HEK293T (cell line): ENCODE measurements around the gene AGAP9.
"Not testable (repeated sequence)": the region's sequence is repeated elsewhere in the genome, so short reads cannot be mapped to it uniquely, and the experiment has no call there.

ENCODE experiments used
- CTCF ChIA-PET: fragments of 350-600 bp; formaldehyde crosslinking; extraction: SDS; loops from one replicate; lab custom pipeline; 2021; ENCODE audit warnings: antibody characterized with exemption, inconsistent platforms; lab: Yijun Ruan, JAX
- POLR2A ChIA-PET: fragments of 350-600 bp; formaldehyde crosslinking; extraction: SDS; loops from one replicate; lab custom pipeline; 2020; ENCODE audit warnings: antibody characterized with exemption, inconsistent platforms; lab: Yijun Ruan, JAX
- DNase-seq: peaks from one replicate; pipeline ENCODE4 v3.0.0; 2012; ENCODE audit warnings: mixed read lengths; ENCODE audit errors: extremely low spot score

AGAP9 gene

GRCh38 chr10:47523475-47523874 is at the start of gene AGAP9:
Gene AGAP9, minus strand, starts transcription at chr10:47523638. Its CDS starts 112 bp downstream, at chr10:47523526.
- CTCF ChIA-PET, POLR2A ChIA-PET, DNase-seq: not testable (repeated sequence)

DNA sequence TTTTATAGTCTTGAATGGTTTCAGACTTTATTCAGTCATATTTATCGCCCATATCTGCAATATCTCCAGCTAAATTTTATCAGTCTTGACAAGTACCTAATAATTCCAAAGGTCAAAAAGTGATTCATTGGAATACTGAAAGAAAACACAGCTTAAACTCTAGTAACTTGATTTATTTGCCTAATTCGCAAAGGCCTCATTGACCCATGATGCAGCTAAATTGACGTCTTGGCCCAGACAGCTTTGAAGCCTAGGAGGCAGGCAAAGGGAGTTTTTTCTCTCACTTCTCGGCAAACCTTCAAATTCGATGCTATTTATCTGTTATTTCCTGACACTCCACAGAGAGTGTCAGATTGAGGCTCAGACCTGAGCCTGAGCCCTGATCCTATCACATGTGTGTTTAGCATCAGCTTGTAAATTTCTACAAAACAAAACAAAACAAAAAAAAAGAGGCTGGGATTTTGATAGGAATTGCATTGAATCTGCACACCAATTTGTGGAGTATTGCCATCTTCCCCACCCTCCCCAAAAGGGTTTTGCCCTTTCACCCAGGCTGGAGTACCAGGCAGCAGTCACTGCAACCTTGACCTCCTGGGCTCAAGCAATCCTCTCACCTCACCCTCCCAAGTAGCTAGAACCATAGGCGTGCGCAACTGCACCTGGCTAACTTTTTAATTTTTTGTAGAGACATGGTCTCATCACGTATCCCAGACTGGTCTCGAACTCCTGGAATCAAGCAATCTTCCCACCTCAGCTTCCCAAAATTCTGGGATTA is 47.9 kb upstream of the AGAP9 start:
- POLR2A ChIA-PET, CTCF ChIA-PET, DNase-seq: not testable (repeated sequence)

- POLR2A ChIA-PET, CTCF ChIA-PET, DNase-seq: not testable (repeated sequence)
Observed at GRCh38 chr10:47566757-47567156, 43.3 kb upstream of the AGAP9 start.

DNA sequence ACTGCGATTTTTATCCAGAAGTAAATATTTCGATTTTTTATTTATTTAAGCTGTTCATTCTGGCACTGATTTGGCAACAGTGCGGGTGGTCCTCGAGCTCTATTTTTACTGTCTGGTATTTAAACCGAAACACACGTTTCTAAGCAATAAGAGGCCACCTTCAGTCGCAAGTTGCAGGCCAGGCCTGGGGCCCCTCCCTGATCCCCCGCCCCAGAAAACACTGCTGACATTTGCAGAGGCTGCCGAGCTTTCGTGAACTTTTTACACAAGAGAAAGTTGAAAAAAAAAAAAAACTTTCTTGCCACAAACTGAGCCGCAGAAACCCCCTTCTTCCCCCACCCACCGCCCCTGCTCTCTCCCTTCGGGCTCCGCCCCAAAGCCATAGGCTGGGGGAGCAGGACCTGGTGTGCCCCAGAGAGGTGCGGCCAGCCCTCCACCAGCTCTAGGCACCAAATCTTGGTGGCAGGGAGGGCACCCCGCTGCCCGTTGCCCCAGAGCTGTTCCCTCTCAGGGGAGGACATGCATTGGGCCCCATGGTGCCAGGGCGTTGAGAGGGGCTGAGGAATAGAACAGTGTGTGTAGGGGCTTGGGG is 42.8 kb upstream of the AGAP9 start:
- POLR2A ChIA-PET, CTCF ChIA-PET, DNase-seq: not testable (repeated sequence)

- POLR2A ChIA-PET, CTCF ChIA-PET: not testable (repeated sequence)
Observed at GRCh38 chr10:47565517-47565920, 42.1 kb upstream of the AGAP9 start.

DNA sequence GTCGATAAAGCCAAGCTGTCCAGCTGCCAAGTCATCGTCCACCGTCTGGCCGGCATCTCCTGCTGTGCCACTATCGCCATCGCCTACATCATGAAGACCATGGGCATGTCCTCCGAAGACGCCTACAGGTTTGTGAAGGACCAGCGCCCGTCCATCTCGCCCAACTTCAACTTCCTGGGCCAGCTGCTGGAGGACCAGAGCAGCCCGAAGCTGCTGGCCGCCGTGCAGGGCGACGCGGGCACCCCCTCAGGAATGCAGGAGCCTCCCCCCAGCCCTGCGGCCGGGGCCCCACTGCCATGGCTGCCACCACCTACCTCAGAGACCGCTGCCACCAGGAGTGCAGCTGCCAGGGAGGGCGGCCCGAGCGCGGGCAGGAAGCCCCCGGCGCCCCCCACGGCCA is 41.5 kb upstream of the AGAP9 start:
- POLR2A ChIA-PET, CTCF ChIA-PET, DNase-seq: not testable (repeated sequence)

More at GRCh38 chr10:47565517-47565920, 42.1 kb upstream of the AGAP9 start:
- DNase-seq: not testable (repeated sequence)

DNA sequence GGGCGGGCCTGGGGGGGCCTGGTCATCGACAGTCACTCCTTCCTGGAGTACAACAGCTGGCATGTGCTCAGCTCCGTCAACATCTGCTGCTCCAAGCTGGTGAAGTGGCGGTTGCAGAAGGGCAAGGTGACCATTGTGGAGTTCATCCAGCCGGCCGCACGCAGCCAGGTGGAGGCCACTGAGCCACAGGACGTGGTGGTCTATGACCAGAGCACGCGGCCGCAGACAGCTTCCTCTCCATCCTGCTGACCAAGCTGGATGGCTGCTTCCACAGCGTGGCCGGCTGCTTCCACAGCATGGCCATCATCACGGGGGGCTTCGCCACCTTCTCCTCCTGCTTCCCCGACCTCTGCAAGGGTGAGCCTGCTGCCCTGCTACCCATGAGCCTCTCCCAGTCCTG is 40.9 kb upstream of the AGAP9 start:
- POLR2A ChIA-PET, CTCF ChIA-PET, DNase-seq: not testable (repeated sequence)

DNA sequence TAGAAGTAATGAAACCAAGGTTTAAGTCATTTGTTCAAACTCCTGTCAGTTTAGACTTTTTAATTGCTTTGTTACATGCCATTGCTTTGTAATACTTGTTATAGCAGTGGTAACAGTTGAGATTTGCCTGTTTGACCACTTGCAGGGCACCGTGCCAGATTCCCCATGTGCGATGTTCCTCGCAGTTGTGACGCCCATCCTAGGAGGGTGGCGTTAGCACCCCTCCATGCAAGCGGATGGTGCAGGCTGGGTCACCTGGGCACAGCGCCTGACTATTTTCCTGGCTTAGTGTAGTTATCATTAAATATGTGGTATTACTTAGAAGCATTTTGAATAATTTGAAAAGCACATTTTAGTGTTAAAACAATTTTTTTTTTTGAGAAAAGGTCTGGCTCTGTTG is 37.0 kb upstream of the AGAP9 start:
- POLR2A ChIA-PET, CTCF ChIA-PET, DNase-seq: not testable (repeated sequence)

- DNase-seq, POLR2A ChIA-PET, CTCF ChIA-PET: not testable (repeated sequence)
Observed at GRCh38 chr10:47559718-47560308, 36.4 kb upstream of the AGAP9 start.

GRCh38 chr10:47558109-47558508 is 34.7 kb upstream of the AGAP9 start:
- POLR2A ChIA-PET, DNase-seq, CTCF ChIA-PET: not testable (repeated sequence)

- CTCF ChIA-PET, DNase-seq, POLR2A ChIA-PET: not testable (repeated sequence)
Observed at GRCh38 chr10:47557616-47558015, 34.2 kb upstream of the AGAP9 start.

DNA sequence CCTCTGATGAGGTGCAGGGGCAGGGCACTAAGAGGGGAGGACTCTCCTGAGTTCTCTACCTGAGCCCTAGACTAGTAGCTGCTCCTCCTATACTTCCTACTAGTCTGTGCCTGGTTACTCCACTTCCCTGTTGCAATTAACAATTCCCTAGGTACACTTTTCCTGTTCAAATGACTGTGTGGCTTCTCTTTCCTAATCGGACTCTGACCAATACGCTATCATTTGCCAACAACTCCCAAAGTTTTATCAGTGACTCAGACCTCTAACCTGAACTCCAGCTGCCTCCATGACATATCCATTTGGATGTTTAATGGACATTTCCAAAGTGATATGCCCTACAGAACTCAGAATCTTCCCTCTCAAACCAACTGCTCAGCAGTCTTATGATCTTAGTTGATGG is 31.9 kb upstream of the AGAP9 start:
- DNase-seq, CTCF ChIA-PET, POLR2A ChIA-PET: not testable (repeated sequence)

GRCh38 chr10:47554552-47554951 is 31.1 kb upstream of the AGAP9 start:
- CTCF ChIA-PET, POLR2A ChIA-PET, DNase-seq: not testable (repeated sequence)

GRCh38 chr10:47553860-47554247 is 30.4 kb upstream of the AGAP9 start:
- DNase-seq, POLR2A ChIA-PET, CTCF ChIA-PET: not testable (repeated sequence)
